HEK293 (cell line): ENCODE data around the gene SLC43A1.

Experiments used
- CTCF ChIP-seq: fragments of 450-650 bp; formaldehyde crosslinking; IDR thresholded peaks from 2 replicates; pipeline ENCODE4 v1.5.1; 2016; ENCODE audit warnings: missing biosample characterization, missing genetic modification characterization
- PATZ1 ChIP-seq: fragments of 450-650 bp; formaldehyde crosslinking; IDR thresholded peaks from 2 replicates; pipeline ENCODE4 v1.5.1; 2016; ENCODE audit warnings: missing biosample characterization, missing genetic modification characterization
- TRIM28 ChIP-seq: IDR thresholded peaks from 2 replicates; pipeline ENCODE4 v1.6.1; 2011; ENCODE audit warnings: low read length, control low read depth, borderline replicate concordance
- YY1 ChIP-seq: fragments of 450-650 bp; formaldehyde crosslinking; IDR thresholded peaks from 2 replicates; pipeline ENCODE4 v1.5.1; 2018; ENCODE audit warnings: missing biosample characterization, missing genetic modification characterization
- ZBTB7A ChIP-seq: fragments of 450-650 bp; formaldehyde crosslinking; IDR thresholded peaks from 2 replicates; pipeline ENCODE4 v1.5.1; 2016; ENCODE audit warnings: low read depth, missing biosample characterization, missing genetic modification characterization
- ZNF266 ChIP-seq: fragments of 450-650 bp; formaldehyde crosslinking; IDR thresholded peaks from 2 replicates; pipeline ENCODE4 v1.5.1; 2016; ENCODE audit warnings: missing biosample characterization, missing genetic modification characterization, low read depth
- ZNF274 ChIP-seq, 2 experiments: fragments of 200-500 bp in 1 of 2; fragments of 450-650 bp in 1 of 2; sonication (Bioruptor generic) in 1 of 2; formaldehyde crosslinking in 1 of 2; IDR thresholded peaks; 2 replicates each; pipeline versions ENCODE4 v1.5.1 to v1.6.1; 2014 to 2016; ENCODE audit warnings: borderline replicate concordance in 1 of 2, inconsistent platforms in 1 of 2, low read length in 1 of 2, missing biosample characterization in 1 of 2, missing genetic modification characterization in 1 of 2
- ZNF423 ChIP-seq: fragments of 450-650 bp; formaldehyde crosslinking; IDR thresholded peaks from 2 replicates; pipeline ENCODE4 v1.5.1; 2016; ENCODE audit warnings: missing biosample characterization, missing genetic modification characterization
- ZNF777 ChIP-seq: fragments of 450-650 bp; formaldehyde crosslinking; IDR thresholded peaks from 2 replicates; pipeline ENCODE4 v1.5.1; 2017; ENCODE audit warnings: missing biosample characterization, missing genetic modification characterization, borderline replicate concordance
- ZSCAN18 ChIP-seq: fragments of 450-650 bp; formaldehyde crosslinking; IDR thresholded peaks from 2 replicates; pipeline ENCODE4 v1.5.1; 2016; ENCODE audit warnings: missing biosample characterization, missing genetic modification characterization
- TF ChIP-seq, protein P1 (sequence below): fragments of 450-650 bp; formaldehyde crosslinking; conservative IDR thresholded peaks from 2 replicates; pipeline ENCODE4 v1.5.1; 2016; ENCODE audit warnings: low read depth, missing biosample characterization, missing genetic modification characterization

DNA sequence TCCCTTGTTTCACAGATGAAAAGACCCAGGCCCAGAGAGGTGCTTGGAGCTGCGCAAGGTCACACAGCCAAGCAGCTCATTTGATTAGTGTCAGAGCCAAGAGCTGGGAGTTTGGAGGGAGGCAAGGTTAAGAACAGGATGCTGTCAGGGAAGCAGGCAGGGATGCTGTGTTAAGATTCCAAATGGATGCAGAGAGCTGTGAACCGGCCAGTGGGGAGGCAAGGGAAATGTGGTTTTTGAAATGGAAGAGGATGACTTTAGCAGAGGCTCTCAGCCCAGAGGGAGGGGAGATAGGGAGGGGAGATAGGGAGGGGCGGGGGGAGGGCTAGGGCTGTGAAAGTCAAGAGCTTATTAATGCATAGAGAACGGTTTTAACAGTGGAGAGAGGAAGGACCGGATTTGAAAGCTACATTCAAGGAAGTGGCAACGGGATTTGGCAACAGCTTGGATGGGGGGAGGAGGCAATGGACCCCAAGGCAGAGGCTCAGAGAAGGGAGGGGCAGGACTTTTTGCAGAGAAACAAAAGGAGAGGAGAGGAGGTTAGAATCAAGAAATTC lies 42.1 kb downstream of the SLC43A1 start:
- no peak for TF ChIP-seq CTCF (tag by site-specific recombination)
- TF ChIP-seq ZBTB7A (tag by site-specific recombination), result no peak
- TF ChIP-seq ZSCAN18, result no peak
- TF ChIP-seq ZNF266 (tag by site-specific recombination), result no peak
- no peak for TF ChIP-seq ZNF777 (tag by site-specific recombination)
- TF ChIP-seq, protein P1, sequence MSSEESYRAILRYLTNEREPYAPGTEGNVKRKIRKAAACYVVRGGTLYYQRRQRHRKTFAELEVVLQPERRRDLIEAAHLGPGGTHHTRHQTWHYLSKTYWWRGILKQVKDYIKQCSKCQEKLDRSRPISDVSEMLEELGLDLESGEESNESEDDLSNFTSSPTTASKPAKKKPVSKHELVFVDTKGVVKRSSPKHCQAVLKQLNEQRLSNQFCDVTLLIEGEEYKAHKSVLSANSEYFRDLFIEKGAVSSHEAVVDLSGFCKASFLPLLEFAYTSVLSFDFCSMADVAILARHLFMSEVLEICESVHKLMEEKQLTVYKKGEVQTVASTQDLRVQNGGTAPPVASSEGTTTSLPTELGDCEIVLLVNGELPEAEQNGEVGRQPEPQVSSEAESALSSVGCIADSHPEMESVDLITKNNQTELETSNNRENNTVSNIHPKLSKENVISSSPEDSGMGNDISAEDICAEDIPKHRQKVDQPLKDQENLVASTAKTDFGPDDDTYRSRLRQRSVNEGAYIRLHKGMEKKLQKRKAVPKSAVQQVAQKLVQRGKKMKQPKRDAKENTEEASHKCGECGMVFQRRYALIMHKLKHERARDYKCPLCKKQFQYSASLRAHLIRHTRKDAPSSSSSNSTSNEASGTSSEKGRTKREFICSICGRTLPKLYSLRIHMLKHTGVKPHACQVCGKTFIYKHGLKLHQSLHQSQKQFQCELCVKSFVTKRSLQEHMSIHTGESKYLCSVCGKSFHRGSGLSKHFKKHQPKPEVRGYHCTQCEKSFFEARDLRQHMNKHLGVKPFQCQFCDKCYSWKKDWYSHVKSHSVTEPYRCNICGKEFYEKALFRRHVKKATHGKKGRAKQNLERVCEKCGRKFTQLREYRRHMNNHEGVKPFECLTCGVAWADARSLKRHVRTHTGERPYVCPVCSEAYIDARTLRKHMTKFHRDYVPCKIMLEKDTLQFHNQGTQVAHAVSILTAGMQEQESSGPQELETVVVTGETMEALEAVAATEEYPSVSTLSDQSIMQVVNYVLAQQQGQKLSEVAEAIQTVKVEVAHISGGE (tag by site-specific recombination), result no peak
- no peak for TF ChIP-seq YY1
- no peak for TF ChIP-seq ZNF423 (tag by site-specific recombination)
- TF ChIP-seq ZNF274 (IDR thresholded peaks at IDR 0.05; ENCODE audit: low read length), result no peak
- no peak for TF ChIP-seq ZNF274 (tag by site-specific recombination; IDR thresholded peaks at IDR 0.05; ENCODE audit: borderline replicate concordance)
- no peak for TF ChIP-seq PATZ1 (tag by site-specific recombination)
- no peak for TF ChIP-seq TRIM28
